ENCODE measurements around the gene DSG4. TPM values are rescaled to one million over a fixed set of nuclear protein-coding genes. Genes with fewer than 3 reads are reported as not detected.
"Not testable (repeated sequence)": the region's sequence is repeated elsewhere in the genome, so short reads cannot be mapped to it uniquely, and the experiment has no call there.

The DSG4 gene
- total RNA-seq, result 1 to 10 TPM in 1 of 4 donors, under 1 TPM in 3; 0.22 to 4.5 (median 0.81) TPM

GRCh38 chr18:31376477-31376876, at the start of gene DSG4:
DSG4 (plus strand) TSS chr18:31376777; CDS start chr18:31376912, 135 bp downstream.
- WGBS, 2 donors, result 85 to 86% methylated on average over 3 of the region's 3 CpGs
- H3K4me3 ChIP-seq (ENCODE audit: low read depth, poor library complexity, severe bottlenecking), result no peak within 1 kb of the TSS
- no peak for DNase-seq (ENCODE audit: low spot score in 2 of 2)
- intact Hi-C loops (cut with DNase I; ENCODE audit: low total_unique reads), result no loop called here
- no peak for TF ChIP-seq POLR2A (IDR thresholded peaks at IDR 0.05)

- no peak for DNase-seq (ENCODE audit: low spot score in 2 of 2)
- intact Hi-C loops (cut with DNase I; ENCODE audit: low total_unique reads), result no loop called here
- no peak for TF ChIP-seq CTCF (IDR thresholded peaks at IDR 0.05)
- TF ChIP-seq POLR2A (IDR thresholded peaks at IDR 0.05), result no peak
- WGBS, 2 donors, result 79% methylated on average over 7 of the region's 7 CpGs
- no peak overlapping the region for H3K4me3 ChIP-seq (ENCODE audit: low read depth, poor library complexity, severe bottlenecking)
These were observed 46.7 kb upstream of the DSG4 start for GRCh38 chr18:31329787-31330438.

GRCh38 chr18:31343454-31343853, 33.1 kb upstream of the DSG4 start:
- intact Hi-C loops (cut with DNase I; ENCODE audit: low total_unique reads), result no loop called here
- no peak overlapping the region for H3K4me3 ChIP-seq (ENCODE audit: low read depth, poor library complexity, severe bottlenecking)
- no peak for DNase-seq (ENCODE audit: low spot score in 2 of 2)
- 83 to 86% methylated on average over 4 of the region's 4 CpGs for WGBS, 2 donors
- TF ChIP-seq POLR2A (IDR thresholded peaks at IDR 0.05) (no peak), CTCF (IDR thresholded peaks at IDR 0.05) (no peak)

GRCh38 chr18:31353336-31353735, 23.2 kb upstream of the DSG4 start:
- 89 to 91% methylated on average over 12 to 16 of the region's 17 CpGs for WGBS, 2 donors
- H3K4me3 ChIP-seq (ENCODE audit: low read depth, poor library complexity, severe bottlenecking); DNase-seq (ENCODE audit: low spot score in 2 of 2); intact Hi-C loops (cut with DNase I; ENCODE audit: low total_unique reads): not testable (repeated sequence)

GRCh38 chr18:31354990-31355389, 21.6 kb upstream of the DSG4 start:
- no peak overlapping the region for H3K4me3 ChIP-seq (ENCODE audit: low read depth, poor library complexity, severe bottlenecking)
- intact Hi-C loops (cut with DNase I; ENCODE audit: low total_unique reads), result no loop called here
- TF ChIP-seq POLR2A (IDR thresholded peaks at IDR 0.05), result no peak
- TF ChIP-seq CTCF (IDR thresholded peaks at IDR 0.05), result no peak
- DNase-seq (ENCODE audit: low spot score in 2 of 2), result no peak
- WGBS, 2 donors, result 93 to 96% methylated on average over 8 of the region's 8 CpGs

GRCh38 chr18:31356025-31356424, 20.6 kb upstream of the DSG4 start:
- 85 to 89% methylated on average over 5 of the region's 5 CpGs for WGBS, 2 donors
- intact Hi-C loops (cut with DNase I; ENCODE audit: low total_unique reads), result no loop called here
- DNase-seq (ENCODE audit: low spot score in 2 of 2), result no peak
- TF ChIP-seq POLR2A (IDR thresholded peaks at IDR 0.05), result no peak
- TF ChIP-seq CTCF (IDR thresholded peaks at IDR 0.05), result no peak
- no peak overlapping the region for H3K4me3 ChIP-seq (ENCODE audit: low read depth, poor library complexity, severe bottlenecking)

- TF ChIP-seq POLR2A (IDR thresholded peaks at IDR 0.05) (no peak), CTCF (IDR thresholded peaks at IDR 0.05) (no peak)
- DNase-seq (ENCODE audit: low spot score in 2 of 2), result no peak
- 95 to 96% methylated on average over 4 of the region's 4 CpGs for WGBS, 2 donors
- intact Hi-C loops (cut with DNase I; ENCODE audit: low total_unique reads), result no loop called here
- no peak overlapping the region for H3K4me3 ChIP-seq (ENCODE audit: low read depth, poor library complexity, severe bottlenecking)
These were observed 12.4 kb upstream of the DSG4 start for GRCh38 chr18:31364190-31364589.

Measured in lower leg skin (tissue), 4 donors.